GM19438 (cell line): ENCODE results near the gene ITPKB.
"Not testable (repeated sequence)": the region's sequence is repeated elsewhere in the genome, so short reads cannot be mapped to it uniquely, and the experiment has no call there.

ENCODE experiments used
- ATAC-seq: cut with Tn5 transposase; IDR thresholded peaks from one replicate; pipeline ENCODE4 v1.9.1; 2021; ENCODE audit warnings: low read depth; ENCODE audit not compliant: unreplicated experiment

ITPKB gene

GRCh38 chr1:226629896-226630550 is 109.1 kb downstream of the ITPKB start:
- ATAC-seq, result no peak

- no peak for ATAC-seq
Observed at GRCh38 chr1:226629210-226629895, 109.7 kb downstream of the ITPKB start.

GRCh38 chr1:226628612-226629155 is 110.4 kb downstream of the ITPKB start:
- no peak for ATAC-seq

- ATAC-seq, result no peak
Observed at GRCh38 chr1:226627924-226628611, 111.0 kb downstream of the ITPKB start.

- no peak for ATAC-seq
Observed at GRCh38 chr1:226627050-226627755, 111.9 kb downstream of the ITPKB start.

- no peak for ATAC-seq
Observed at GRCh38 chr1:226626577-226626956, 112.5 kb downstream of the ITPKB start.

- ATAC-seq, result no peak
Observed at GRCh38 chr1:226625832-226626576, 113.1 kb downstream of the ITPKB start.

GRCh38 chr1:226625326-226625725 is 113.8 kb downstream of the ITPKB start:
- ATAC-seq, result no peak

- ATAC-seq, result no peak
Observed at GRCh38 chr1:226624526-226624925, 114.6 kb downstream of the ITPKB start.

- ATAC-seq, result no peak
Observed at GRCh38 chr1:226622012-226622411, 117.1 kb downstream of the ITPKB start.

GRCh38 chr1:226619031-226619430 is 120.1 kb downstream of the ITPKB start:
- ATAC-seq, result no peak

GRCh38 chr1:226618380-226618779 is 120.7 kb downstream of the ITPKB start:
- no peak for ATAC-seq

- not testable (repeated sequence) for ATAC-seq
Observed at GRCh38 chr1:226617719-226618118, 121.4 kb downstream of the ITPKB start.

- no peak for ATAC-seq
Observed at GRCh38 chr1:226617109-226617508, 122.0 kb downstream of the ITPKB start.

GRCh38 chr1:226616636-226617035 is 122.4 kb downstream of the ITPKB start:
- no peak for ATAC-seq

GRCh38 chr1:226615876-226616275 is 123.2 kb downstream of the ITPKB start:
- ATAC-seq, result no peak

- ATAC-seq, result not testable (repeated sequence)
Observed at GRCh38 chr1:226611980-226612379, 127.1 kb downstream of the ITPKB start.

- ATAC-seq, result no peak
Observed at GRCh38 chr1:226611301-226611700, 127.8 kb downstream of the ITPKB start.

GRCh38 chr1:226610671-226611070 is 128.4 kb downstream of the ITPKB start:
- no peak for ATAC-seq

- ATAC-seq, result no peak
Observed at GRCh38 chr1:226609836-226610455, 129.1 kb downstream of the ITPKB start.
